Measurements from ENCODE around the gene CYFIP1.

The CYFIP1 gene

DNA sequence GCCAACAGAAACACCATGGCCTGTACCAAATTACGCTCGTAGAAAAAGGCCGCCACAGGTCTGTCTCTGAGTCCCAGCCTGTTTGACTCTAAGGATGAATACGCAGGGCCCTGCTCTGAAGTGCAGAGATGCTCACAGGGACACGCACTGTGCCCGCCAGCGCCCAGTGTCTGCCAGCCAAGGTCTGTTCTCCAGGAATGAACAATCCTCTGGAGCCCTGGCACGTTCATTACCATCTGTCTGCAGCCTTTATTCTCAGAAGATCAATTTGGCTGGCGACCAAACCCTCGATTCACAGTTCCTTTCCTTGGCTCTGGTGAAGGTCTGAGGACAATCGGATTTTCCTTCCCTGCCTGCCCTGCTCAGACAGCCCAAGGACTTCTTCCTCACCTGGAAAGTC, 75.4 kb downstream of the CYFIP1 start:
- H3K9me3 Mint-ChIP-seq, result no peaks in the 10 kb centered on the region
- no peak overlapping the region for H3K4me3 Mint-ChIP-seq
- no peaks in the 10 kb centered on the region for H3K27me3 Mint-ChIP-seq
- H3K4me1 Mint-ChIP-seq (ENCODE audit: low read depth), result no peaks in the 10 kb centered on the region
- no peak for DNase-seq
- H3K27ac Mint-ChIP-seq, result no peak overlapping the region
- peaks cover 18% of the 10 kb centered on the region for H3K36me3 Mint-ChIP-seq (ENCODE audit: low read depth)

DNA sequence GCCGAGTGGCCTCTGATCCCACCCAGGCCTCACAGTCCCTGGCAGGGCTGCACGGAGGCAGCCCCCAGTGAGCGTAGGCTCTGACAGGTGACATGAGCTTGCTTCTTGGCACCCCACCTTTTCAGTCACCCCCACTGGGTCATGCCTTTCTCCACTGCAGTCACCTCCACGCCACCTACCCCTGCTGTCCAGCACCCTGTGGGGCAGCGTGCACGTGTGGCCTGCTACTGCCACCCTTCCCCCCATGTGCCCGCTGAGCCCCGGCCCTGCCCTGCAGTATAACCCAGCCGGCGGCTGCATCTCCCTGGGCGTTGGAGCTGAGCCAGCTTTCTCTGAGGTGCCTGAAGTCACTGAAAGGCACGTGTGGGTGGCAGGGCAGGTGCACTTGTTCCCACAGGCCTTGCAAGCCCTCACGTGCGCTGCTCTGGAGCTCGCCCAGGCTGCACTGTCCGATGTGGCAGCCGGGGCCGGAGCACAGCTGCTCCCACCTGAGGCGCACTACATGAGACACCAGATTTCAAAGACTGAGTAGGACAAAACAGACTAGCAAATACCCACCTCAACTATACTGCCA, 76.1 kb downstream of the CYFIP1 start:
- H3K27ac Mint-ChIP-seq, result no peak overlapping the region
- H3K36me3 Mint-ChIP-seq (ENCODE audit: low read depth), result peaks cover 13% of the 10 kb centered on the region
- no peak overlapping the region for H3K4me3 Mint-ChIP-seq
- peaks cover 2% of the 10 kb centered on the region for H3K4me1 Mint-ChIP-seq (ENCODE audit: low read depth)
- DNase-seq, result no peak
- no peaks in the 10 kb centered on the region for H3K27me3 Mint-ChIP-seq
- no peaks in the 10 kb centered on the region for H3K9me3 Mint-ChIP-seq

GRCh38 chr15:22903427-22903826, 76.7 kb downstream of the CYFIP1 start:
- Mint-ChIP-seq H3K27me3 (no peaks in the 10 kb centered on the region), H3K36me3 (ENCODE audit: low read depth) (peaks cover 9% of the 10 kb centered on the region), H3K27ac (no peak overlapping the region), H3K4me3 (no peak overlapping the region), H3K4me1 (ENCODE audit: low read depth) (peaks cover 4% of the 10 kb centered on the region), H3K9me3 (no peaks in the 10 kb centered on the region)
- DNase-seq, result no peak

DNA sequence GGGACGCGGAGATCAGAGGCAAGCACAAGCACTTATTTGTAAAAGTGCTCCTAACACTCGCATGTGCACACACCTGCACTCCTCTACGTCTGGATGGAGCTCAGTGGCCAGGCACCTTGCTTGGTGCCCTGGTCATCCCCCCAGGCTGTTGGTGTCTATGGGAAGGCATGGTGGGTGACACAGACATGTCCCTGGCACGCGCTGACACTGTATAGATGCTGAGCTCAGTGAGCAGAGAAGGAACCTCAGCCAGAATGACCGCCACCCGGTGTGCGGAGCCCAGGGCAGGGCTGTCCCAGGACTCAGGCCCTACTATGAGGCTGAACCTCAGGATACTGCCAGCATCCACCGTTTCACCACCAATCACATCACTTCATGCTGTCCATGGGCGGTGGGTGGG, 77.2 kb downstream of the CYFIP1 start:
- Mint-ChIP-seq H3K36me3 (ENCODE audit: low read depth) (peaks cover 6% of the 10 kb centered on the region), H3K27me3 (no peaks in the 10 kb centered on the region), H3K27ac (no peak overlapping the region), H3K9me3 (no peaks in the 10 kb centered on the region), H3K4me3 (no peak overlapping the region), H3K4me1 (ENCODE audit: low read depth) (peaks cover 4% of the 10 kb centered on the region)
- no peak for DNase-seq

- no peaks in the 10 kb centered on the region for H3K9me3 Mint-ChIP-seq
- H3K4me1 Mint-ChIP-seq (ENCODE audit: low read depth), result peaks cover 4% of the 10 kb centered on the region
- H3K4me3 Mint-ChIP-seq, result no peak overlapping the region
- no peaks in the 10 kb centered on the region for H3K27me3 Mint-ChIP-seq
- no peak for DNase-seq
- H3K27ac Mint-ChIP-seq, result no peak overlapping the region
- H3K36me3 Mint-ChIP-seq (ENCODE audit: low read depth), result peaks cover 3% of the 10 kb centered on the region
Measured at GRCh38 chr15:22902578-22902977, 77.6 kb downstream of the CYFIP1 start.

GRCh38 chr15:22902046-22902445, 78.1 kb downstream of the CYFIP1 start:
- H3K27ac Mint-ChIP-seq, result no peak overlapping the region
- no peak for DNase-seq
- peaks cover 3% of the 10 kb centered on the region for H3K36me3 Mint-ChIP-seq (ENCODE audit: low read depth)
- H3K4me1 Mint-ChIP-seq (ENCODE audit: low read depth), result peaks cover 4% of the 10 kb centered on the region
- H3K4me3 Mint-ChIP-seq, result no peak overlapping the region
- H3K9me3 Mint-ChIP-seq, result no peaks in the 10 kb centered on the region
- H3K27me3 Mint-ChIP-seq, result no peaks in the 10 kb centered on the region

DNA sequence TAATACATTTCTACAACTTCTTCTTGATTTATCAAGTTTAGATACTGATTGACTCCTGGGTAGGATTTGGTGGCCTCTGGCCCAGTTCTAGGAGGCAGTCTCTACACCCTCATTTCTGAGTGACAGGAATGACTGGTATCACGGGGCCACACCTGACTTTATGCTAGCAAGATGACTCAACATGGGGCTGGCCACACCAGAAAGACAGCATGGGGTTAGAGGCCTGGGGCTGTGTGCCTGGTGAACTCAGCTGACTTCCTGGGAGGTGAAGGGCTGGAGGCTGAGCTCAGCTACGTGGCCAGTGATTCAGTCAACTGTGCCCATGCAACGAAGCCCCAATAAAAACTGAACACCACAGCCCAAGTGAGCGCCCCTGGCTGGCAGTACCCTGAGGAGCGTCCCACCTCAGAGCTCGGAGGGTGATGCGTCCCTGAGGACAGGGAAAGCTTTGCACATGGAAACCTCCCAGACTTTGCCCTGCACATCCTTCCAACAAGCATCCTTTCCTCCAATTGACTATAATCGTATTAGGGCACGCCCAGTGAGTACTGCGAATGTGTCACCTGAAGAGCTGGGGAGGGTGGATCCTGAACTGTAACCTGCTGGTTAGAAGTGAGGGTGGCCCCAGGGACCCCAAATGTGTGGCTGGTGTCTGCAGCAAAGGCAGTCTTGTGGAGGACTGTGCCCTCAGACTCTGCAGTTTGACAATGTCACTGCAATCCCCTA, 84.5 kb downstream of the CYFIP1 start:
- Mint-ChIP-seq H3K27ac (no peak overlapping the region), H3K27me3 (no peaks in the 10 kb centered on the region)

DNA sequence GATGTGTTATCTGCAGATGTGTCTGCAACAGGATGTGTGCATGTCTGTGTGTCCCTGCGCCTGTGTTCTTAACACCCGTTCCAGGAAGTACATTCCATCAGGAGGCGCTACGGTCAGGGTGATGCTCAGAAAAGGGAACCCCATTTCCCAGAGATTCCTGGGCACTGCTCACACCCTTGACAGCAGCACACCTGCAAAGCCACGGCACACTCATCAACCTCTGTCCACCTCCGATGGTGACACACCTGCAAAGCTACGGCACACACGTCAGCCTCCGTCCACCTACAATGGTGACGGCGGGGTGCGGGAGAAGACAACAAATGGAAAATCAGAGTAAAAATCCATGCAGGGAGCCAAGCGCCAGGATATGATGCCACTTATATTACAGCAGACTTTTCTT, 86.3 kb downstream of the CYFIP1 start:
- no peaks in the 10 kb centered on the region for H3K27me3 Mint-ChIP-seq

More for the DNA sequence above, 84.5 kb downstream of the CYFIP1 start:
- peaks cover 10% of the 10 kb centered on the region for H3K4me1 Mint-ChIP-seq (ENCODE audit: low read depth)
- H3K36me3 Mint-ChIP-seq (ENCODE audit: low read depth), result peaks cover 3% of the 10 kb centered on the region
- H3K4me3 Mint-ChIP-seq, result no peak overlapping the region
- no peak for DNase-seq
- H3K9me3 Mint-ChIP-seq, result no peaks in the 10 kb centered on the region

DNA sequence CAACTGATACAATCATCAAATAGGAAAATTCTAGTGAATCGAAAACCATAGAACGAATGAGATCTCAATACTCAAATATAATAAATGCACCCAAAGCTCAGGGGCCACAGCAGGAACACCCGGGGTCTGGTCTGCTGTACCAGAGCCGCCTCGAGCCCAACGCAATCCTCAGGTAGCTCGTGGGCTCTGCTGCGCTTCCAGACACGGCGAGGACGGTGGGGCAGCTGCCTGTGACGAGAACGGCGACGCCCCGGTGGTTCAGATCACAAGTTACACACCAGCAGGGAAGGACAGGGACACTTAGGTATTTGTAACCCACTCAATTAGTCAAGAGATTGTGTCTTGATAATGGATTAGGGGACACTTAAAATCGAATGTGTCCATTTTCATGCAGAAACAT, 87.1 kb downstream of the CYFIP1 start:
- Mint-ChIP-seq H3K27ac (no peak overlapping the region), H3K4me3 (no peak overlapping the region), H3K4me1 (ENCODE audit: low read depth) (peaks cover 5% of the 10 kb centered on the region), H3K9me3 (no peaks in the 10 kb centered on the region), H3K27me3 (no peaks in the 10 kb centered on the region), H3K36me3 (ENCODE audit: low read depth) (no peaks in the 10 kb centered on the region)
- no peak for DNase-seq

More for the DNA sequence above, 86.3 kb downstream of the CYFIP1 start:
- no peak overlapping the region for H3K27ac Mint-ChIP-seq
- no peak for DNase-seq
- H3K36me3 Mint-ChIP-seq (ENCODE audit: low read depth), result no peaks in the 10 kb centered on the region
- peaks cover 6% of the 10 kb centered on the region for H3K4me1 Mint-ChIP-seq (ENCODE audit: low read depth)
- no peaks in the 10 kb centered on the region for H3K9me3 Mint-ChIP-seq
- no peak overlapping the region for H3K4me3 Mint-ChIP-seq

- DNase-seq, result no peak
- Mint-ChIP-seq H3K4me3 (no peak overlapping the region), H3K4me1 (ENCODE audit: low read depth) (peaks cover 5% of the 10 kb centered on the region), H3K36me3 (ENCODE audit: low read depth) (no peaks in the 10 kb centered on the region), H3K27ac (no peak overlapping the region), H3K27me3 (no peaks in the 10 kb centered on the region), H3K9me3 (no peaks in the 10 kb centered on the region)
Measured at GRCh38 chr15:22892333-22892732, 87.8 kb downstream of the CYFIP1 start.

DNA sequence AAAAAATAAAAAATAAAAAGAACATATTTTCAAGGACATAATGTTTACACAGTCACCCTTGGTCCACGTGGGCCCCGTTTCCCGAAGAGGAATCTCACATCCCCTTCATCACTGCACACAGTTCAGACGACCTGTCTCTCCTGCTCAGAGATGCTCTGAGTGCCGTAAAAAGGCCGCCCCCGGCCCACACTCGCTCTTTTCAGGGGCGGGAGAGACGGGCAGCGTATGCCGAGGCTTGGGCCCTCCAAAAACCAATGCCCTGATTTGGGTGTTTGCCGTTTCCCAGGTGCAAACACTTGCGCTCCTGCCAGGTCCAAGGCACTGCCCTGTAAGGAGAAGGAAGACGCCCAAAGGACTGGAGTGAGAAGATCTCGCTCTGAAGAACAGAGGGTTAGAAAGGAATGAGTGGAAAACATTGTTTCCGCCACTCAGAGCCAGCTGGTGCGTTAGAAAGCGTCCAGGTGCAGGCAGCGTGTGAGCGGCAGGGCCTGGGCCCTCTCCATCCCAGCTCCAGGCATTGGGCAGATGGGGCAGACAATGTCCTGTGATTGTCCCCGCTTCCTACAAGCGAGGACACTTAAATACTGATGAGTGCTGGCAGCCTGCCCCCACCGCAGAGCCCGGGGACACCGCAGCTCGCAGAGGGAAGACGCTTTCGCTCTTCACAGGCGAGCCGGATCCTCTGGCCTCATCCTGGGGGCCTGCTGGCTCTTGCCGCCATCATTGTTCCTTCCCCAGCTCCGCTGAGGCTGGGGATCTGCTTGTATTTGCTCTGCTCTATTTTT, 88.5 kb downstream of the CYFIP1 start:
- Mint-ChIP-seq H3K36me3 (ENCODE audit: low read depth) (no peaks in the 10 kb centered on the region), H3K27ac (no peak overlapping the region), H3K4me3 (no peak overlapping the region), H3K27me3 (no peaks in the 10 kb centered on the region), H3K4me1 (ENCODE audit: low read depth) (peaks cover 5% of the 10 kb centered on the region), H3K9me3 (no peaks in the 10 kb centered on the region)
- no peak for DNase-seq

DNA sequence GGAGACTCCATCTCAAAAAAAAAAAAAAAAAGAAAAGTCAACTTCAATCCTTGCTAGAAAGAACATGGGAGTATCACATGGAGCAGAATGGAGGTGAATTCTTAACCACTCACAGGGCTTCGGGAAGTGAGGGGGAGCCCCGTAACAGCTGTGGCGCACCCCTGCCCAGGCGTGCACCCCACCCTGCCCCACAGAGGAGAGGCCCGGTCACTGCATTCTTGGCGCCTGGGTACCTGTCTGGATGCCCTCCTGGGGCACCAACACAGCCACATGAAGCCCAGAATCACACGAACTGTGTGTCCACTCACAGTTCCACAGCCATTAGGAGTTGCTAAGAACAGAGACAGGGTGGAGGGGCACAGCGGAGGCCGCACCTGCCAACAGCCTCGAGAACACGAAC, 89.9 kb downstream of the CYFIP1 start:
- no peak overlapping the region for H3K4me3 Mint-ChIP-seq
- peaks cover under 1% of the 10 kb centered on the region for H3K4me1 Mint-ChIP-seq (ENCODE audit: low read depth)
- DNase-seq, result no peak
- no peak overlapping the region for H3K27ac Mint-ChIP-seq
- no peaks in the 10 kb centered on the region for H3K36me3 Mint-ChIP-seq (ENCODE audit: low read depth)
- H3K9me3 Mint-ChIP-seq, result no peaks in the 10 kb centered on the region
- H3K27me3 Mint-ChIP-seq, result no peaks in the 10 kb centered on the region

DNA sequence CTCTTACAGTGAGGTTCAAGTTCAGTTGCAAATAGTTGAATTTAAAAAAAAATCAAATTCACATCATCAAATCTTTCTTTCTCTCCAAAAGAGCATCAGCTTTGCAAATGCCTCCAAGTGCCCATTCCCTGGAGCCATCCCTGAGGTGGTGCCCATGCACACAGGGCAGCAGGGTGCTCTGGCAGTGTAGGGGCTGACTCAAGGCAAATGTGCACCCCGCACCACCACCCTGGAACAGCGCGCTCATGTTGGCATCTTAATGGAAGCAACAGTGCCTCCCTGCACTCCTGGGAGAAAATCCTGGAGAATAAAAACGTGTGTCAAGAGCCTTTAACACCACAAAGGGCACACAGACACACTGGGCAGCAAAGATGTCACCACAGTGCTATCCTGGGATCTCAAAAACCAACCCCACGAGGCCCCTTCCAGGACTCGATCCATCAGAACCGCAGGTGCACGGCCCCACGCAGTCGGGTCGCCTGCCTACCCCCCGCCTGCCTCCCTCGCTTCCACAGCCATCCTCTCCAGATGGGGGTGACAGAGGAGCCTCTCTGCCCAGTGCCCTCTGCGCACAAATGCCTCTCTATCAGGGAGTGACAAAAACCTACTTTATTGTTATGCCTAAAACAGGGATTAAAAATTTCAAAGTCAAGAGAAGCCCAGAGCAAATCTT, 90.9 kb downstream of the CYFIP1 start:
- no peak overlapping the region for H3K4me3 Mint-ChIP-seq
- no peaks in the 10 kb centered on the region for H3K36me3 Mint-ChIP-seq (ENCODE audit: low read depth)
- no peak for DNase-seq
- no peak overlapping the region for H3K27ac Mint-ChIP-seq
- H3K27me3 Mint-ChIP-seq, result no peaks in the 10 kb centered on the region
- H3K4me1 Mint-ChIP-seq (ENCODE audit: low read depth), result no peaks in the 10 kb centered on the region
- H3K9me3 Mint-ChIP-seq, result no peaks in the 10 kb centered on the region

DNA sequence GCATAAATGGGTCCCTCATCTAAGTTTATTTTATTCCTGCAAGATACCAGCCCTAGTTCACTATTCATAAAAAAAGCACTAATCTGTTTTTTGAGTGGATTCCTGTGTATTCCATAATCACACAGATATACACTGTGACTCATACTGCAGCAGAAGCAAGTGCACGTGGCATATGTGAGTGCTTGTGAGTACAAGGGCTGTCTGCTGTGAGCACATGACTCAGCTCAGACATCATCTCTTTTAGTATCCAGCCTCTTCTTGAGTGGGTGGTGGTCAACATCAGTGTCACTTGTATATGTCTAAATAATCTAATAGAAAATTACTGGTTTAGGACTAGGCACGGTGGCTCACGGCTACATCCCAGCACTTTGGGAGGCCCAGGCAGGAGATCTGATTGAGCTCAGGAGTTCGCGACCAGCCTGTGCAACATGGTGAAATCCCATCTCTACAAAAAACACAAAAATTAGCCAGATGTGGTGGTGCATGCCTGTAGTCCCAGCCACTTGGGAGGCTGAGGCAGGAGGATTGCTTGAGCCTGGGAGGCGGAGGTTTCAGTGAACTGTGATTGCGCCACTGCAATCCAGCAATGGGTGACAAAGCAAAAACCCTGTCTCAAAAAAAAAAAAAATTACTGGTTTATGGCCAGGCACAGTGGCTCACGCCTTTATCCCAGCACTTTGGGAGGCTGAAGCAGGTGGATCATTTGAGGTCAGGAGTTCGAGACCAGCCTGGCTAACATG, 91.9 kb downstream of the CYFIP1 start:
- H3K27ac Mint-ChIP-seq, result no peak overlapping the region
- no peak for DNase-seq
- H3K27me3 Mint-ChIP-seq, result no peaks in the 10 kb centered on the region
- H3K4me1 Mint-ChIP-seq (ENCODE audit: low read depth), result no peaks in the 10 kb centered on the region
- no peaks in the 10 kb centered on the region for H3K36me3 Mint-ChIP-seq (ENCODE audit: low read depth)
- no peaks in the 10 kb centered on the region for H3K9me3 Mint-ChIP-seq
- H3K4me3 Mint-ChIP-seq, result no peak overlapping the region
